Smooth muscle cell of the brain vasculature (primary cell): ENCODE measurements around the gene FAM131C.

ENCODE experiments used
- DNase-seq: peaks from one replicate; pipeline ENCODE4 v3.0.0-alpha.2; 2012; ENCODE audit warnings: low read depth, low spot score

Gene FAM131C

GRCh38 chr1:16015960-16016901, 57.2 kb downstream of the FAM131C start:
- no peak for DNase-seq

GRCh38 chr1:16015491-16015890, 58.0 kb downstream of the FAM131C start:
- DNase-seq = no peak

- no peak for DNase-seq
Measured at GRCh38 chr1:16014509-16015482, 58.7 kb downstream of the FAM131C start.

GRCh38 chr1:16013908-16014258, 59.6 kb downstream of the FAM131C start:
- DNase-seq = no peak

- no peak for DNase-seq
Measured at GRCh38 chr1:16013220-16013907, 60.1 kb downstream of the FAM131C start.

GRCh38 chr1:16012590-16013219, 60.7 kb downstream of the FAM131C start:
- no peak for DNase-seq

- DNase-seq = no peak
Measured at GRCh38 chr1:16011936-16012589, 61.4 kb downstream of the FAM131C start.

- no peak for DNase-seq
Measured at GRCh38 chr1:16010837-16011236, 62.6 kb downstream of the FAM131C start.

- DNase-seq = no peak
Measured at GRCh38 chr1:16009678-16010077, 63.8 kb downstream of the FAM131C start.

- peak; percentile 32 for DNase-seq
Measured at GRCh38 chr1:16009030-16009460, 64.4 kb downstream of the FAM131C start.
